Fibroblast of upper back skin (primary cell): ENCODE measurements around the gene DYRK1B.

Experiments
- DNase-seq: peaks from one replicate; pipeline ENCODE4 v3.0.0-alpha.2; 2013

Gene DYRK1B

DNA sequence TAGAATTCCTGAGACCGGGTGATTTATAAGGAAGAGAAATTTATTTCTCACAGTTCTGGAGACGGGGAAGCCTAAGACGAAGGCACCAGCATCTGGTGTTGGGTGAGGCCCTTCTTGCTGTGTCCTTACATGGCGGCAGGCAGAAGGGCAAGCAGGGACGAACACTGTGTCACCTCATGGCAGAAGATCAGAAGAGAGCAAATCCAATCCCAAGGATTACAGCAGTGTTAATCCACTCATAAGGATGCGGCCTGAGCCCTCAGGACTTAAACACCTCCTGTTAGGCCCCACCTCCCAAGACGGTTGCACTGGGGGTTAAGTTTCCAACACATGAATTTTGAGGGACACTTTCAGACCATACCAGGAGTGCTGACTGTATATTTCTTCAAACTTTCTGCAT, 18.9 kb upstream of the DYRK1B start:
- DNase-seq, result no peak

DNA sequence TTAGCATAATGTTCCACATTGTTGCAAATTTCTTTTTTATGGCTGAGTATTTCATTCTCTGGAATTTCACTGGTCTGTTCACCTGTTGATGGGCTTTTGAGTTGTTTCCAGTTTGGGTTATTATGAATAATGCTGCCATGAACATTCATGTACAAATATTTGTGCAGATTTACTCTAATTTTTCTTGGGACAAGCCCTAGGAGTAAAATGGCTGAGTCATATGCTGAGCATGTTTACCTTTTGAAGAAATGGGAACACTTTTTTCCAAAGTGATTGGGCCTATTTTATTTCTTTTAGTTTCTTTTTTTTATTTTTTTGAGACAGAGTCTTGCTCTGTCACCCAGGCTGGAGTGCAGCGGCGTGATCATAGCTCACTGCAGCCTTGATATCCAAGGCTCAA, 16.9 kb upstream of the DYRK1B start:
- no peak for DNase-seq

DNA sequence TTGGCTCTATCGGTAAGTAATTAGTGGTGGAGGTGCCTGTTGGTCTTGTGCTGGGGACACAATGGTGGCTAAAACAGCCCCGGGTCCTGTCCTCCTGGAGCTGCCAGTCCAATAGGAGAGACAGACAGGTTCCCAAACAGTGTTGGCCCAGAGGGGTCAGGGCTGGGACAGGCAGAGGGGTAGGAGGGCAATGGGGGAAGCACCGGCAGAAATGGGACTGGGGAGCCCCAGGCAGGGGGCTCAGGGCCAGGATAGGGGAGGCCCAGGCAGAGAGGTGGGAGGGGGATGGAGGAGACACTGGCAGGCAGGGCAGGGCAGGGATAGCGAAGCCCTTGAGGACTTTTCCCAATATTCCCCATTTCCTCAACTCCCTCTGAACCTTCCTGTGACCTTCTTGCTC, 14.4 kb upstream of the DYRK1B start:
- no peak for DNase-seq

DNA sequence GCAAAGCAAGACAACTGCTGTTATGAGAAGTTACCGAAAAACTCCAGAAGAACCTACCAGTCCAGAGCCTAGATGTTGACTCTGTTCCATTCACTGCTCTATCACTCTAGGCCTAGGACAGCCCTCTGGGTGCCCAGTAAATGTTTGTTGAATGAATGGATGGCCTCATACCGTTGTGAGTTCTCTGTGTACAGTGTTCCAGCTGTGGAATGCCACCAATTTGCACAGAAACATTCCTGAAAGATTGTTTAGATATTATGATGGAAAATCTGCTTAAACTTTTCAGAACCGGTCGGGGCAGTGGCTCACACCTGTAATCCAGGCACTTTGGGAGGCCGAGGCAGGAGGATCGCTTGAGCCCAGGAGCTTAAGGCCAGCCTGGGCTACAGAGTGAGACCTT, 13.6 kb upstream of the DYRK1B start:
- DNase-seq, result peak; percentile 10

DNA sequence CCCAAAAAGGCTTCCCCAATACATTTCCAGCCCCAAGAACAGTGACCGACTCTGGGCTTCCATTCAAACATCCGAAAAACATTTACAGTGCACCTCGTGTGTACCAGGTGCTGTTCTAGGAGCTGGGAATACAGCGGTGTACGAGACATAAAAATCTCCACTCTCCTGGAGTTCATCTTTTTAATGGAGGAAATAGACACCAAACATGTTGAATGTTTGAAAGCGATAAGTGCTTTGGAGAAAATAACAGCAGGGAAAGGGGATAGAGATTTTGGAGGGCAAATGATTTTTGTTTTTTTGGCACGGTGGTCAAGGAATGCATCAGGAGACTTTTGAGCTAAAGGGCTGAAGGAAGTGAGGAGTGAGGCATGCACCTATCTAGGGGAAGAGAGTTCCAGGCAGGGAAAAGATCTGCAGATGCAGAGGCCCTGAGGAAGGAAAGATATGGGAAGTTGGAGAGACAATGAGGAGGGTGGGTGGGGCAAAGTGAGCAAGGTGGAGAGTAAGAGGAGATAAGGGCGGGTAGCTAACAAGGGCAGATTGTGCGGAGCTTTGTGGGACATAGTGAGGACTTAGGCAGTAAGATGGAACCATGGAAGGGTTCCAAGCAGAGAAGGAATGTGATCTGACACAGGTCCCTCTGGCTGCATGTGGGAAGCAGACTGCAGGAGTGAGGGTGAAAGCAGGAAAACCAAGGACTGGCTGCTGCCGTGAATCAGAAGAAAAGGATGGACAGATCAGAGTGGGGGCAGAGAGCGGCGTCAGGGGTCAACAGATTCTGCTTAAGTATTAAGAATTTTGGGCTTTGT, 12.9 kb upstream of the DYRK1B start:
- DNase-seq, result peak; percentile 42

DNA sequence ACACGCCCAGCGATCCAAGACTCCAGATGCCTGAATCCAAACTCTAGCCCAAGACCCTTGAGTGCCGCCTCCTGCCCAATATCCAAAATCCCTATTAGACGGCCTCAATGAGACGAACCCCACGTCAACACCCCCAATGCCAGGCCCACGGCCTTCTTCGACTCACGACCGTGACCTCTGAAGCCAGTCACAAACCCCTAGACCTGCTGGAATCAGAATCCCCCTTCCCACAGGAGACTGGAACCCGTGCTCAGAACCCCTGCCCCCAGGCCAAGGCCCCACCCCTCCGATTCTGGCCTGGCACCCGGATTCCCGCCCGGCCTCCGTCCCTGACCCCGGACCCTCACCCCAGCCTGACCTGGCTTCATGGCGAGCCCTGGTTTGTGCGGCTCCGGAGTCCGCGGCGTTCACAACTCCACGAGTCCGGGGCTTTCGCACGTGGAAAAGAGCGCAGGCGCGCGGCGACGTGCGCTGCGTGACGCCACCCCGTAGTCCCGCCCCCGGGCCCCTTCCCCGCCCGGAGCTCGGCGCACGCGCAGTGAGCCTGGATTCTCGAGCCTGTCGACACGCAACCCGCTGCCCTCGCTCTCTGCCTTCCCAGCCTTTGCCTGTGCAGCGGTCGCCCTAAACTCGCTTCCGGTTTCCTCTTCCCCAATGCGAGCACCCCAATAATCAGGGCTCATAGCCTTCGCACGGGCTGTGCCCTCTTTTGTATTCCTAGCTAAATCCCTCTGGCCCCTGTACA, 12.1 kb upstream of the DYRK1B start, which contains the start of gene FBL:
Gene FBL (minus strand): TSS at position 447 of the 745 bp plus-strand sequence. CDS start 79 bp downstream, at position 368.
- DNase-seq, result peak; percentile 90

DNA sequence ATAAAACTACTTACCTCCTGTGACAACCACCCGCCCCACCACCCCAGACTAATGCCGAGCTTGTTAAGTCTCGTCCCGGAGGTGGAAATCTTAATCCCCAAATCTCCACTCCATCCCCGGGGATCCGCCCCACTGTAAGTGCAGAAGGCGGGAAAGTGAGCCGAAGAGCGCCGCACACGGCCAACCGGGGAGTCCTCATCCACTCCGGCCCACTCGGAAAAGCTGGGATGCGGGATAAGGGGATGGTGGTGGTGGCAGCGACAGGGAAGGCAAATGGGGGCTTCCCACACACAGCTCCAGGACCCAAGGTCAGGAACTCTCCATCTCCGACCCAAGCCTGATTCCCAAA, 11.6 kb upstream of the DYRK1B start:
- peak; percentile 8 for DNase-seq

DNA sequence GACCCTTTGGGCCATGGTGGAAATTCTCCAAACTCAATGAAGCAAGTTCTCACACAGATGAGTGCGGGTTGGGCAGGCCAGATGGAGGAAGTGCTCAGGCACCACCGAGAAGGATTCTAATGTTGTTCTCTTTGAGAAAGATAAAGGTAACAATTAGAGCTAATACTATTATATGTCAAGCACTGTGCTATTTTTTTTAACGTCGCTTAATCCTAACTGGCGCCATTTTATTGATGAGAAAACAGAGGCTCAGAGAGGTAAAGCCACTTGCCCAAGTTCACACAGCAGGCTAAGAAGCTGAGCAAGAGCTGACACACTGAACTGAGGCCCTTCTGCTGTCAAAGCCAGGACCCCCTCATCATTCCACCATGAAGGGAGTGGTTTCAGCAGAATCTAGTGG, 11.2 kb upstream of the DYRK1B start:
- DNase-seq, result no peak

DNA sequence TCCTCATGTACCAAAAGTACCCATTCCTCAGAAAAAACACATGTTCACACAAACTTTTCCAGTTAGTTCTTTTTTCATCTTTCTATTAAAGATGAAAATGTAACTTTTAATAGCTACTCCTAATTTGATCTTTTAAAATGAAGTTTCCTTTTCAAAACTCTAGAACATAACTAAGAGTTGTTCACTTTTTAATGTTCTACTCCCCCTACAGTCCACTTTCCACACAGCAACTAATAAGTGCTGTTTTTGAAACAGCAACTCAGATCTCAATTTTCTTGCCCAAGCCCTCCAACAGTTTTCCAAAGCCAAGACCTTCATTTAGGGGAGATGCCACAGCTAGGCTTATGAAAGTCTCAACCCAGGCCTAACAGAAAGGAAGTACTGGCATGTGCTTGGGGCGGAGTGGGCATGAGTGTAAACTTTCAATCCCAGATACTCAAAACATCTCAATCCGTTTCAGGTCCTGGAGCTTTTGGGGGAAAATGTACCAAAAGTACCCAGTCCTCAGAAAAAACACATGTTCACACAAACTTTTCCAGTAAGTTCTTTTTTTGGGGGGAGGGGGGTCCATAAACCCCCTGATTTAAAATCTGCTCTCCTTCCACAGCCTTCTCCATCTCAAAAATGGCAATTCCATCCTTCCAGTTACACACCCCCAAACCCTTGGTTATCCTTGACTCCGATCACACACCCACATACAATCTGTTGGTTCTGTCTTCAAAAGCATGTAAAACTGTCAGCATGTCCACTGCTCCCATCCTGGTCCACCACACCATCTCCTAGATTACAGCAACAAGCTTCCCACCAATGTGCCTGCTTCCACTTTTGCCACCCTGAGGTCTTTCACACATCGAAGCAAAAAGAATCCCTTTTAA, 10.2 kb upstream of the DYRK1B start:
- peak; percentile 48 for DNase-seq

DNA sequence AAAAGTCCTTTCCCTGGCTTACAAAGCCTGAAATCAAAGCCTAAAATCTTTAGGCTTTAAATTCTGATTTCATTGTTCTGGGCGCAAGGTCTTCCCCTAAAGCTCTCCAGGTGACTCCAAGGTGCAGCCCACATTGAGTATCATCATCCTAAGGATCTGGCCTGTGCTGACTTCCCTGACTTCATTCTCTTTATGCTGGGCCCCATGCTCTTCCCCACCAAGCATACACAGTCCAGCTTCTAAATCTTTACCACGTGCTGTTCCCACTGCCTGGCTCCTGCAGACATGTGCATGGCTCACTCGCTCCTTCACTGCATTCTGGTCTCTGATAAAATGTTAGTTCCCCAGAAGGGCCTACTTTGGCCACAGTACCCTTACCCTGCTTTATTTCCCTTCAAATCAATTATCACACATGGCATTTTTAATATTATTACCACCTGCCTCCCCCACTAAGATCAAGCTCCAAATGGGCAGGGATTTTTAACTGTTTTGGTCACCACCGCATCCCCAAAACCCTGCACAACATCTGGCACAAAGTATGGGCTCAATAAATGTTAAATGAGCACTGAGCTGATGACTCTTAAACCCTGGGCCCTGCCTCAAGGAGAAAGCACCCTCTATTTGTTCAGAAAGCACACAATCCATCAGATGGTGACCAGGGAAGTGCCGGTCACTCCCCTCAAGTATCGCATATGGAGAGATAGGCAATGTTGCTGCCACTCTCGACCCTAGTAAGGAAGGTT, 8.9 kb upstream of the DYRK1B start:
- DNase-seq, result no peak

DNA sequence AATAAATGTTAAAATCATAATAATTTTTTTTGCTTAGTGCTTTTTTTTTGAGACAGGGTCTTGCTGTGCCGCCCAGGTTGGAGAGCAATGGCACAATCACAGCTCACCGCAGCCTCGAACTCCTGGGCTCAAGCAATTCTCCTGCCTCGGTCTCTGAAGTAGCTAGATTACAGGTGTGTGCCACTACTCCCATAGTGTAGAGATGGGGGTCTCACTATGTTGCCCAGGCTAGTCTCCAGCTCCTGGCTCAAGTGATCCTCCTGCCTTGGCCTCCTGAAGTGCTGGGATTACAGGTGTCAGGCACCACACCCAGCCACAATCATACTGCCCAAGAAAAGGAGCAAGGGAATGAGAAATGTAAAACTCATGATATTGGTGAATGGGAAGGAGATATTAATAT, 7.1 kb upstream of the DYRK1B start:
- DNase-seq, result no peak

DNA sequence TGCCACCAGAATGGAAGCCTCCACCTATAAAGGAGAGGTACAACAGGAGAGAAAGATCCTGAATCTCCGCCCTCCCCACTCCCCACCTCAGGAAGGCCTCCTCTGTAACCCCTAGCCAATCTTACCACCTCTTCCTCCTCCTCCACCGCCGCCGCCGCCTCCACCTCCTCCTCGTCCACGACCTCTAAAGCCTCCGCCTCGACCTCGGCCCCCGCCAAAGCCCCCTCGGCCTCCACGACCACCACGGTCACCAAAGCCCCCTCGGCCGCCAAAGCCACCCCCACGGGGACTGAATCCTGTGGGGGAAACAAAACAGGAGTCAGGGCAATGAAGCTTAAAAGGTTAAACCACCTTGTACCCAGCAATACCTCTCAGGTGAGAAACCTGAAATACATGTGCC, 6.5 kb upstream of the DYRK1B start:
- DNase-seq, result no peak

DNA sequence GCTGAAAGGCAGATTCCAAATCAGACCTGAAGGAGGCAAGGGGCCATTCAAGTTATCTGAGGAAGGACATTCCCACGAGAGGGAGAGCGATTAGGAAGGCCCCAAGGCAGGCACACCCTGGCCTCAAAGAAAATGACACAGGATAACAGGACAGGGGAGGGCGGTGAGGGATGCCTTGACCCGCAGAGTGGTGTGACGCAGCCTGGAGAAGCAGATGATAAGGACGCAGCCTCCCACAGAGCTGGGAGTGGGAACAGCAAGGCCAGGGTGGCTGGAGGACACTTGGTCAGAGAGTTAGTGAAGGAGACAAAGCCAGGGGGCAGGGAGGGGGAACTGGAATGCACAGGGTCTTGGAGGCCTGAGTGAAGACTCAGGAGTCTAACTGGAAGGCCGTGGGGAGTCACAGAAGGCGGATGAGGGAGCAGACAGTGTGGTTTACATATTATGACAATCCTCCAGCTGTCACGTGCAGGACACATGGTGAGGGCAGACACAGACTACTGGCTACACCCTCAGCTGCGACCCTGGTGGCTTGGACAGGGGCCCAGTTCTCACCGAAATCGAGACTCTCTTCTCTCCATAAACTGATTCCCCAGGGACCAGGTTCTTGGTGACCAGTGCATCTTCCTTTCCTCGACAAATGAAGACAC, 5.8 kb upstream of the DYRK1B start:
- DNase-seq, result no peak

DNA sequence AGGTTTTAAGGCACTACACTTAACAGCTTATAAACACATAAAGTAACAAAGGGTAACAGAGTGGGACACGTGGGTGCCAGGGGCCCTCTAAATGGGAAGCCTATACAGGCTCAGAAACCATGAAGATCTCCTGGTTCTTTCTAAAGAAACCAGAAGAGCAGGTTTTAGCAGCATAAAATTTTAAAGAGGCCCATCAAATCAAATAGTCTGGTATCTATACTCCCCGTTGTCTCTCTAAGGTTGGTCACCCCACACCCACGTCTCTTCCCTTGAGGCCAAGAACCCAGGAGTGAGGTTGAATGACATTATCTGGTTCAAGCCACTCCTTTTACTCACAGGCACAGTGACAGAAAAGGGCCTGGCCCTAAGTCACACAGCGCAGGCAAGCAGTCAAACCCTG, 4.6 kb upstream of the DYRK1B start:
- no peak for DNase-seq

DNA sequence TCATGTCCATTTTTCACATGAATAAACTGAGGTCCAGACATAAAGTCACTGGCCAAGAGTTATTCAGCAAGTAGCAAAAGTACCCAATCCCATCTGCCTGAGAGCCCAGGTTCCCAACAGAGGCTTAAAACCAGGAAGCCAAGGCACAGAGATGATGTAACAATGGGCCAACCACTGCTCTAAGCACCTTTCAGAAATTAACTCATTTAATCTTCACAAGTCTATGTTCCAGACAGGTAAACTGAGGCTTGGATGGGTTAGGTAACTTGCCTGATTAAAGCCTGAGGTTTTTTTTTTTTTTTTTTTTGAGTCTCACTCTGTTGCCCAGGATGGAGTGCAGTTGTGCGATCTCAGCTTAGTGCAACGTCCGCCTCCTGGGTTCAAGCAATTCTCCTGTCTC, 4.0 kb upstream of the DYRK1B start:
- no peak for DNase-seq

DNA sequence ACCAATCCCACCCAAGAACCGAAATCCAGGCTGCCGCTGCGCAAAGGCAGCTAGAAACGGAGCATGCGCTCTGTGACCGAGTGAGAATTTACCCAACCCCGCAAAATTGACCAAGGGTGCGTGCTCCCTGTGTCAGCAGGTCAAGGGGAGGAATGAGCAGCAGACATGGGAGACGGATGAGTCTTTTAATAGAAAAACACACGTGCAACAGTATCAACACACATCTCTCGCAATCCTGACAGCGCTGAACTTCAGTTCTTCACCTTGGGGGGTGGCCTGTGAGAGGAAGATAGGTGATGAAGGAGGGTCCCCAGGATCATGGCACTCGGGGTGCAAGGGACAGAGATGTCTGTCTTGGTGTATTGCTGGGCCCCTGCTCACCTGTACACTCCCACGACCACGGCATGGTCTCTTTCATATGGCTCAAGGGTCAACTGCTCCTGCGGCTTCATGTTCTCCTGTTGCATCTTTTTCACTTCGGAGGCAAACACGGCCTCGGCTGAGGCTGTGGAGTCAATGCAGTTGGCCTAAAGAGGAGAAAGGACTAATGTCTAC, 402 bp upstream of the DYRK1B start:
- DNase-seq, result no peak

DNA sequence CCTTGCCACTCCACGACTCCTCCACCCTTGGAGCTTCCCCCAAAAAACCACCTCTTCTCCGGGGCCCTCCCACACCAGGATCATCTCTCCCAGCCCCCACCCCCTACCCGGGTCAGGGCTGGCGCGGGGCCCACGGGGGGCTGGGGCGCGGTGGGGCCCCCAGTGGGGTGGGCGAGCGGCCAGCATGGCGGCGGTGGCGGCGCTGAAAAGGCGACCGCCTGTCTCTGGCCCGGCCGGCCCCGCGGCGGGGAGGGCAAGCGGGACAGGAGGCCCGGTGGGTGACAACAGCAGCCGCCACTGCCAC, 850 bp downstream of the DYRK1B start:
- no peak for DNase-seq

DNA sequence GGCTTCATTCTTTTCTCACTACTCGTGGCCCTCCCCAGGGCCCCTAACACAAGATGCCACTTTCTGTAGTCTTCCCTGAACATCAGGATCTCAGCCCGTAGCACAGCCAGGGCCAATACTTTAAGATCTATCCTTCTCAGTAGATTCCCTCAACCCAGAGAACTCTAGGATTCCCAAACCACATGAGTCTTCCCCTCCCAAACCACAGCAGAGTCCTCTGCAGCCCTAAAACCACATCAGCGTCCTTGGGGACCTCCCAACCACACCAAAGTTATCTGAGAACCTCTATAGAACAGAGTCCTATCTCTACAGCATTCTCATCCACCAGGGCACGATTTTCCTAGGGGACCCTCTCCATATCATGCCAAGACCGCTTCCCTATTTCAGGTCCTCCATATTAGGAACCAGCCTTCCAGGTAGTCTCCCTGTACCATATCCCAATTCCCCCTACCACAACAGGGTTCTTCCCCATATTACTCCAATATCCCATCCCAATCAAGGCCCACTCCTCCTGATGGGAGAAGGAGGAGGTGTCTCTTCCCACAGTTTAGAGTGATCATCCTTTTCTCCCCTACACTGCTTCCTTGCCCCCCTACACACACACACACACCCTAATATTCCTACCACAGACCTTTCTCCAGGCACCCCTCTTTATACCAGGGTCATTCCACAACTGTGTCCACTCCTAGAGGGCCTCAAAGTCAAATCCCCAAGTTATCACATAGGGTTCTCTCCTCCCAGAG, 1.4 kb downstream of the DYRK1B start:
- peak; percentile 37 for DNase-seq

DNA sequence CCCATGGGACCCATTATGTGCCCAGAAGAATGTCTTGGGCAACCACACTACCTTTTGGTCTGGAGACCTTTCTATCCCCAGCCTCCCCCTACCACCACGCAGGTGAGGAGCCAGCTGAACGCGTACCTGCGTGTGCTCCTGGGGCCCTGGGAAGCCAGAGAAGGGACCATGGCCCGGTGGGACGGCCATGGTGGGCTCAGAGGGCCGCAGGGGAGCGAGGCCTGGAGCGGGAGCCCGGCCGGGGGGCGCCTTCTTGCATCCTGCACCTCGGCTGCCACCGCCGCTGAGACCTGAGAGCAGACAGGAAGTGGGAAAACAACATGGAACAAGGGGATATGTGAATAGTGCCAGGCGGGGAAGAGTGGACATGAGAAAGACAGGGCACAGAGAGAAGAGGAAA, 2.3 kb downstream of the DYRK1B start:
- no peak for DNase-seq

DNA sequence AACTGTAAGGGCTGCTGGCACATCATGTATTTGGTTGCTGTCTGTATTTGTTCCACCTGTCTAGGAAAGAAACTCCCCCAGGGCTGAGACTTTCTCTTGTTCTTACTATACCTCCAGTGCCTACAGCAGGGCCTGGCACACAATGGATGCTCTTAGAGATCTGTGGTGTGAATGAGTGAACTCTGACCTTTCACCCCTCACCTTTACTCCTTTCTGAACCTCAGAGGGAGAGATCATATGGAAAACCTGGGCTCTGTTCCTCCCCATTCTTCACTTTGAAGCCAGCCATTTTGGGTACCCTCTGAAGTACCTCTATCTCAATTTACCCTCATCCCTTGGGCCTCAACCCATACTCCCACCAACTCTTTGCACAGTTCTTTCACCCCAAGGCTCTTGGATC, 3.1 kb downstream of the DYRK1B start:
- DNase-seq, result no peak

DNA sequence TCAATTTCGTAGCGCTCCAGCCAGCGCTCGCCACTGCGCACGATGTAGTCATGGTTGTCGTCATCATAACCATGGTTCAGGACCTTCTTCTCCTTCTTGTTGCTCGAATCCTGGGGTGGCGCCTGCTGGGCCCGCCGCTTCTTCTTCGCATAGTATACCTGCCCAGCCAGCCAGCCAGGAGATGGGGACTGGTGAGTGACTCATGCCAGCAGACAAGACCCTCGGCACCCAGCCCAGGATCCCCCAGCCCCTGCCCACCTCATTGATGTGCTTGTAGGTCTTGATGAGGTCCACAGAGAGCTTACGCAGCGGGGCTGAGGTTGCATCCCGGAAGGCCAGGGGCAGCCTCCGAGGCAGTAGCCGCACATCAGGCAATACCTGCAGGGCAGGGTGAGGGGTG, 3.6 kb downstream of the DYRK1B start:
- DNase-seq, result no peak
